Upper lobe of right lung (tissue), 1 donor: ENCODE data around the gene SNX2. TPM values are rescaled to one million over a fixed set of nuclear protein-coding genes. Genes with fewer than 3 reads are reported as not detected.

Experiments used
- ATAC-seq: fragments of 200-7000 bp; cut with Tn5 transposase; one replicate; pipeline ENCODE4 v1.9.1; 2020; ENCODE audit warnings: mild to moderate bottlenecking, moderate library complexity
- DNase-seq: peaks from one replicate; pipeline ENCODE4 v3.0.0-alpha.2; 2020
- H3K27ac ChIP-seq: fragments of 200-600 bp; one replicate; pipeline ENCODE4 v1.8.0; 2022
- H3K27me3 ChIP-seq: fragments of 200-600 bp; one replicate; pipeline ENCODE4 v1.8.0; 2022; ENCODE audit warnings: mild to moderate bottlenecking
- H3K36me3 ChIP-seq: fragments of 200-600 bp; one replicate; pipeline ENCODE4 v1.8.0; 2022
- H3K4me1 ChIP-seq: fragments of 200-600 bp; one replicate; pipeline ENCODE4 v1.8.0; 2022
- H3K4me3 ChIP-seq: fragments of 200-600 bp; one replicate; pipeline ENCODE4 v1.8.0; 2022; ENCODE audit warnings: mild to moderate bottlenecking
- H3K9me3 ChIP-seq: fragments of 200-600 bp; one replicate; pipeline ENCODE4 v1.8.0; 2022
- CTCF ChIP-seq: fragments of 200-600 bp; IDR thresholded peaks from one replicate; pipeline ENCODE4 v1.8.0; 2022; ENCODE audit warnings: antibody characterized with exemption
- intact Hi-C: fragments of 100-400 bp; cut with DNase I; formaldehyde crosslinking; loops from one replicate; pipeline ENCODE4 v1.11.0; 2022
- total RNA-seq: library from RNA; stranded (reverse); fragmentation: NEBNext Ultra II Directional; extraction: Animal tissue kit (Norgen Biotek cat#: 25700); gene quantifications from one replicate; pipeline ENCODE4 v1.2.1, GENCODE V29; 2021
- donor health status: DM: no; HTN: yes; CAD: no; lungs with severe emphysema.

The SNX2 gene
- total RNA-seq, 1 donor from 2014 or later = 102 TPM

- H3K9me3 ChIP-seq = no peaks in the 10 kb centered on the region
- no peak for TF ChIP-seq CTCF
Measured at GRCh38 chr5:122879076-122879475, 104.2 kb downstream of the SNX2 start.

More at GRCh38 chr5:122879076-122879475, 104.2 kb downstream of the SNX2 start:
- ATAC-seq = no peak
- Histone ChIP-seq H3K4me3 (no peak overlapping the region), H3K4me1 (peaks cover 3% of the 10 kb centered on the region), H3K36me3 (no peaks in the 10 kb centered on the region), H3K27ac (no peak overlapping the region), H3K27me3 (no peaks in the 10 kb centered on the region)
- DNase-seq = no peak
- intact Hi-C loops = no loop called here

Other genes with a start within 250 kb of the SNX2 start
- 30.2 TPM for gene SNX24, start 70.5 kb downstream of the SNX2 start, total RNA-seq